Endodermal cell (in vitro differentiated cells): ENCODE measurements around the gene EGFR. TPM values are rescaled to one million over a fixed set of nuclear protein-coding genes. Genes with fewer than 3 reads are reported as not detected.

Source experiments
- DNase-seq: peaks from one replicate; pipeline ENCODE4 v3.0.0-alpha.2; 2017
- H3K27ac ChIP-seq: 2 replicates; pipeline ENCODE4 v1.5.1; 2013; ENCODE audit warnings: mild to moderate bottlenecking, low read depth, low read length, moderate library complexity
- H3K27me3 ChIP-seq: 2 replicates; pipeline ENCODE4 v1.6.1; 2013; ENCODE audit warnings: mild to moderate bottlenecking, low read length, moderate library complexity; ENCODE audit not compliant: insufficient read depth, control insufficient read depth, poor library complexity, severe bottlenecking
- H3K36me3 ChIP-seq: 2 replicates; pipeline ENCODE4 v1.7.0; 2013; ENCODE audit warnings: mild to moderate bottlenecking, low read length, moderate library complexity; ENCODE audit not compliant: control insufficient read depth, insufficient read depth
- H3K4me1 ChIP-seq: one replicate; pipeline ENCODE4 v1.7.0; 2013; ENCODE audit warnings: low read length; ENCODE audit not compliant: control insufficient read depth, insufficient read depth
- H3K4me3 ChIP-seq: 2 replicates; pipeline ENCODE4 v1.5.1; 2013; ENCODE audit warnings: mild to moderate bottlenecking, low read length, moderate library complexity
- H3K9ac ChIP-seq: 2 replicates; pipeline ENCODE4 v1.6.1; 2013; ENCODE audit warnings: mild to moderate bottlenecking, low read length, moderate library complexity; ENCODE audit not compliant: poor library complexity, severe bottlenecking; ENCODE audit errors: extremely low read depth
- H3K9me3 ChIP-seq: 2 replicates; pipeline ENCODE4 v1.6.1; 2013; ENCODE audit warnings: mild to moderate bottlenecking, low read length, moderate library complexity; ENCODE audit not compliant: control insufficient read depth
- H3K27ac Mint-ChIP-seq: 2 replicates; pipeline ENCODE4 v1.8.0; 2020; ENCODE audit warnings: mixed read lengths
- H3K27me3 Mint-ChIP-seq: 2 replicates; pipeline ENCODE4 v1.8.0; 2021; ENCODE audit warnings: mild to moderate bottlenecking, mixed read lengths; ENCODE audit not compliant: insufficient read depth
- H3K36me3 Mint-ChIP-seq: 2 replicates; pipeline ENCODE4 v1.8.0; 2020; ENCODE audit warnings: low read depth, mixed read lengths
- H3K4me1 Mint-ChIP-seq: 2 replicates; pipeline ENCODE4 v1.8.0; 2020; ENCODE audit warnings: mixed read lengths
- H3K4me3 Mint-ChIP-seq: 2 replicates; pipeline ENCODE4 v1.8.0; 2020; ENCODE audit warnings: mild to moderate bottlenecking, moderate library complexity, mixed read lengths
- H3K9me3 Mint-ChIP-seq: 2 replicates; pipeline ENCODE4 v1.8.0; 2020; ENCODE audit warnings: mild to moderate bottlenecking, mixed read lengths
- WGBS, 2 experiments: methylation state at CpG; one replicate each; pipeline versions ENCODE4 v1.1.5 to v1.1.7; 2013; ENCODE audit warnings: missing lambda C conversion rate in 2 of 2, mixed read lengths in 1 of 2; ENCODE audit not compliant: insufficient coverage in 1 of 2, insufficient read length in 1 of 2; 5-methylcytosine and 5-hydroxymethylcytosine counted together
- total RNA-seq, 2 donors: library from RNA; stranded (reverse); fragmentation: NEBNext Ultra II Directional in 1 of 2; extraction: Animal tissue kit (Norgen Biotek cat#: 25700) in 1 of 2; gene quantifications; 2 replicates in 1 of 2; 3 replicates in 1 of 2; pipeline ENCODE4 v1.2.1, GENCODE V29; 2021
- TF ChIP-seq, protein P1 (sequence below): fragments of 200-600 bp; sonication (generic); conservative IDR thresholded peaks from 2 replicates; pipeline ENCODE4 v1.5.0; 2021; ENCODE audit warnings: antibody characterized with exemption, mild to moderate bottlenecking

The EGFR gene
- total RNA-seq, 2 donors from 2014 or later = 5.0 to 5.8 TPM

GRCh38 chr7:55247428-55247827 lies 228.6 kb downstream of the EGFR start:
- no peak overlapping the region for H3K4me3 ChIP-seq
- TF ChIP-seq, protein P1, sequence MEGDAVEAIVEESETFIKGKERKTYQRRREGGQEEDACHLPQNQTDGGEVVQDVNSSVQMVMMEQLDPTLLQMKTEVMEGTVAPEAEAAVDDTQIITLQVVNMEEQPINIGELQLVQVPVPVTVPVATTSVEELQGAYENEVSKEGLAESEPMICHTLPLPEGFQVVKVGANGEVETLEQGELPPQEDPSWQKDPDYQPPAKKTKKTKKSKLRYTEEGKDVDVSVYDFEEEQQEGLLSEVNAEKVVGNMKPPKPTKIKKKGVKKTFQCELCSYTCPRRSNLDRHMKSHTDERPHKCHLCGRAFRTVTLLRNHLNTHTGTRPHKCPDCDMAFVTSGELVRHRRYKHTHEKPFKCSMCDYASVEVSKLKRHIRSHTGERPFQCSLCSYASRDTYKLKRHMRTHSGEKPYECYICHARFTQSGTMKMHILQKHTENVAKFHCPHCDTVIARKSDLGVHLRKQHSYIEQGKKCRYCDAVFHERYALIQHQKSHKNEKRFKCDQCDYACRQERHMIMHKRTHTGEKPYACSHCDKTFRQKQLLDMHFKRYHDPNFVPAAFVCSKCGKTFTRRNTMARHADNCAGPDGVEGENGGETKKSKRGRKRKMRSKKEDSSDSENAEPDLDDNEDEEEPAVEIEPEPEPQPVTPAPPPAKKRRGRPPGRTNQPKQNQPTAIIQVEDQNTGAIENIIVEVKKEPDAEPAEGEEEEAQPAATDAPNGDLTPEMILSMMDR = no peak
- no peaks in the 10 kb centered on the region for H3K36me3 Mint-ChIP-seq
- 95 to 100% methylated on average over 1 of the region's 1 CpG for WGBS, 2 experiments
- H3K27ac ChIP-seq = no peak overlapping the region
- peaks cover 13% of the 10 kb centered on the region for H3K27me3 Mint-ChIP-seq
- H3K9me3 Mint-ChIP-seq = no peaks in the 10 kb centered on the region
- H3K27ac Mint-ChIP-seq = no peak overlapping the region
- H3K4me1 Mint-ChIP-seq = no peaks in the 10 kb centered on the region
- no peak overlapping the region for H3K9ac ChIP-seq
- DNase-seq = no peak
- H3K9me3 ChIP-seq = no peaks in the 10 kb centered on the region
- H3K4me3 Mint-ChIP-seq = no peak overlapping the region
- H3K27me3 ChIP-seq = peaks cover 6% of the 10 kb centered on the region
- H3K36me3 ChIP-seq = no peaks in the 10 kb centered on the region
- H3K4me1 ChIP-seq = no peaks in the 10 kb centered on the region

DNA sequence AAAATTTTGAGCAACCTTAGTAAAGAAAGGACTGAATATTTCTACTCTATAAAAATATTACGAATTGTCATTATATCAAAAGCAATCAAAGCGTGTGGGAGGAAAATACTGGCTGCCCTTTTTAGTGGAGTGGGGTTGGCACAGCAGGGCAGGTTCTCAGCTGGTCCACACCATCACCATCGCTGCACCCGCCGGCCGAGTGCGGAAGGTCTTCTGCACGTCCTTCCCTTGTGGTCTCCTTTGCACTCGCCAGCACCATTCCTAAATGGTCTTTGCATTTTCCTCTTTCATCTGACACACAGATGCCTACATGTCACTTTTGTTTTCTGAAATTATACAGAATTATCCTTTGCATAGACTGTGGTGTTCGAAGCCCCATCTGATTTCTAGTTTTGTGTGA lies 229.7 kb downstream of the EGFR start:
- Mint-ChIP-seq H3K27ac (no peak overlapping the region), H3K27me3 (peaks cover 24% of the 10 kb centered on the region), H3K36me3 (no peaks in the 10 kb centered on the region), H3K4me3 (no peak overlapping the region), H3K4me1 (no peaks in the 10 kb centered on the region), H3K9me3 (no peaks in the 10 kb centered on the region)
- 94 to 98% methylated on average over 10 of the region's 10 CpGs for WGBS, 2 experiments
- H3K4me3 ChIP-seq = no peak overlapping the region
- H3K9me3 ChIP-seq = no peaks in the 10 kb centered on the region
- TF ChIP-seq, protein P1 = no peak
- H3K27ac ChIP-seq = no peak overlapping the region
- H3K4me1 ChIP-seq = no peaks in the 10 kb centered on the region
- H3K9ac ChIP-seq = no peak overlapping the region
- no peak for DNase-seq
- H3K36me3 ChIP-seq = no peaks in the 10 kb centered on the region
- peaks cover 17% of the 10 kb centered on the region for H3K27me3 ChIP-seq

DNA sequence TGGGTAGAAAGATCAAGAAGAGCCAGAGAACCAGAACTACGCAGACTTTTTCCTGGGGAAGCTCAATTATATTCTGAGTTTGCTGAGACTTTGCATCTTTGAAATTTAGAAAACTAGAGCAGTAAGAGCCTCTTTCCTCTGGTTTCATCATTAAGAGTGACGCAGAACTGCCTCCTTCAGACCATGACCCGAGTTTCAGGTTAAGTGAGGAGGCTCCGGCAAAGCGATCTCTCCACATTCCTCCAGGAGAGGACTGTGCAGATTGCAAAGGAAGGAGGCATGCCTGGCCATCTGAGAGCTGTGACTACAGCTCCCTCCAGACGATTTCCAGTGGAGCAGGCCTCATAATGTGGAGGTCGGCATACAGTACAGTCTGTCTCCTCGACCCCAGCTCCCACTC lies 230.5 kb downstream of the EGFR start:
- Histone ChIP-seq H3K4me3 (no peak overlapping the region), H3K4me1 (no peaks in the 10 kb centered on the region), H3K27ac (no peak overlapping the region), H3K36me3 (no peaks in the 10 kb centered on the region), H3K9ac (no peak overlapping the region), H3K27me3 (peaks cover 25% of the 10 kb centered on the region), H3K9me3 (no peaks in the 10 kb centered on the region)
- H3K9me3 Mint-ChIP-seq = no peaks in the 10 kb centered on the region
- no peaks in the 10 kb centered on the region for H3K4me1 Mint-ChIP-seq
- no peak overlapping the region for H3K4me3 Mint-ChIP-seq
- H3K27ac Mint-ChIP-seq = no peak overlapping the region
- WGBS, 2 experiments = 91 to 93% methylated on average over 8 of the region's 8 CpGs
- DNase-seq = no peak
- no peaks in the 10 kb centered on the region for H3K36me3 Mint-ChIP-seq
- H3K27me3 Mint-ChIP-seq = peaks cover 32% of the 10 kb centered on the region
- TF ChIP-seq, protein P1 = no peak
